H9 (cell line): ENCODE measurements around the gene ASTN1. TPM values are rescaled to one million over a fixed set of nuclear protein-coding genes. Genes with fewer than 3 reads are reported as not detected.
A peak's percentile ranks its signal among the peaks of the same experiment; 100 is the strongest.

Source experiments
- DNase-seq: peaks from one replicate; pipeline ENCODE4 v3.0.0-alpha.2; 2017
- H2AFZ ChIP-seq: one replicate; pipeline ENCODE4 v1.6.1; 2013; ENCODE audit warnings: mild to moderate bottlenecking, low read length, control low read depth, moderate library complexity
- H2AK5ac ChIP-seq: 2 replicates; pipeline ENCODE4 v1.6.1; 2013; ENCODE audit warnings: low read length, control low read depth, mixed read lengths; ENCODE audit not compliant: insufficient read length
- H2BK120ac ChIP-seq: one replicate; pipeline ENCODE4 v1.6.1; 2013; ENCODE audit warnings: low read depth, mild to moderate bottlenecking, low read length, control low read depth, inconsistent platforms; ENCODE audit not compliant: poor library complexity, severe bottlenecking
- H2BK12ac ChIP-seq: 2 replicates; pipeline ENCODE4 v1.6.1; 2013; ENCODE audit warnings: low read length, control low read depth, mixed read lengths, low read depth; ENCODE audit not compliant: insufficient read length
- H2BK15ac ChIP-seq: 2 replicates; pipeline ENCODE4 v1.6.1; 2013; ENCODE audit warnings: low read depth, low read length, control low read depth
- H2BK20ac ChIP-seq: one replicate; pipeline ENCODE4 v1.6.1; 2013; ENCODE audit warnings: low read depth, mild to moderate bottlenecking, low read length, control low read depth, inconsistent platforms; ENCODE audit not compliant: poor library complexity, severe bottlenecking
- H2BK5ac ChIP-seq: 2 replicates; pipeline ENCODE4 v1.6.1; 2013; ENCODE audit warnings: low read length, control low read depth, mixed read lengths; ENCODE audit not compliant: insufficient read length
- H3K14ac ChIP-seq: 2 replicates; pipeline ENCODE4 v1.6.1; 2013; ENCODE audit warnings: low read length, control low read depth; ENCODE audit not compliant: insufficient read depth
- H3K18ac ChIP-seq: 2 replicates; pipeline ENCODE4 v1.6.1; 2013; ENCODE audit warnings: low read depth, mild to moderate bottlenecking, mixed read lengths, low read length, control low read depth; ENCODE audit not compliant: insufficient read length
- H3K23ac ChIP-seq: 2 replicates; pipeline ENCODE4 v1.6.1; 2013; ENCODE audit warnings: low read length, control low read depth, mixed read lengths, low read depth; ENCODE audit not compliant: insufficient read length
- H3K23me2 ChIP-seq: 2 replicates; pipeline ENCODE4 v1.6.1; 2013; ENCODE audit warnings: low read depth, mild to moderate bottlenecking, mixed read lengths, low read length, control low read depth; ENCODE audit not compliant: insufficient read length, poor library complexity, severe bottlenecking
- H3K27ac ChIP-seq: 2 replicates; pipeline ENCODE4 v1.5.1; 2013; ENCODE audit warnings: low read length, control low read depth, mixed read lengths, low read depth; ENCODE audit not compliant: insufficient read length
- H3K27me3 ChIP-seq: 2 replicates; pipeline ENCODE4 v1.6.1; 2013; ENCODE audit warnings: low read length, control low read depth, inconsistent platforms; ENCODE audit not compliant: insufficient read depth
- H3K4ac ChIP-seq: 2 replicates; pipeline ENCODE4 v1.6.1; 2013; ENCODE audit warnings: low read depth, mild to moderate bottlenecking, control low read depth, inconsistent platforms, low read length, moderate library complexity
- H3K4me1 ChIP-seq: 2 replicates; pipeline ENCODE4 v1.6.1; 2013; ENCODE audit warnings: low read length, control low read depth, inconsistent platforms; ENCODE audit not compliant: insufficient read depth
- H3K4me2 ChIP-seq: 2 replicates; pipeline ENCODE4 v1.6.1; 2013; ENCODE audit warnings: low read length, control low read depth, mixed read lengths; ENCODE audit not compliant: insufficient read length, insufficient read depth
- H3K56ac ChIP-seq: 2 replicates; pipeline ENCODE4 v1.6.1; 2013; ENCODE audit warnings: low read depth, mild to moderate bottlenecking, mixed read lengths, low read length, control low read depth; ENCODE audit not compliant: insufficient read length
- H3K79me1 ChIP-seq: 2 replicates; pipeline ENCODE4 v1.6.1; 2013; ENCODE audit warnings: low read depth, mild to moderate bottlenecking, moderate library complexity, low read length, control low read depth, inconsistent platforms; ENCODE audit not compliant: insufficient read depth, poor library complexity, severe bottlenecking
- H3K79me2 ChIP-seq: 2 replicates; pipeline ENCODE4 v1.6.1; 2013; ENCODE audit warnings: low read length, control low read depth, inconsistent platforms; ENCODE audit not compliant: insufficient read depth
- H3K9ac ChIP-seq: 2 replicates; pipeline ENCODE4 v1.6.1; 2013; ENCODE audit warnings: low read length, control low read depth, mixed read lengths; ENCODE audit not compliant: insufficient read length; ENCODE audit errors: extremely low read depth
- H3K9me3 ChIP-seq: one replicate; pipeline ENCODE4 v1.6.1; 2013; ENCODE audit warnings: low read depth, low read length, inconsistent platforms; ENCODE audit not compliant: control insufficient read depth
- H3T11ph ChIP-seq: one replicate; pipeline ENCODE4 v1.6.1; 2013; ENCODE audit warnings: mild to moderate bottlenecking, low read length, control low read depth, inconsistent platforms
- H4K20me1 ChIP-seq: one replicate; pipeline ENCODE4 v1.6.1; 2013; ENCODE audit not compliant: control insufficient read depth, insufficient read length, insufficient read depth
- H4K5ac ChIP-seq: 2 replicates; pipeline ENCODE4 v1.6.1; 2013; ENCODE audit warnings: low read depth, mild to moderate bottlenecking, mixed read lengths, low read length, control low read depth; ENCODE audit not compliant: insufficient read length
- H4K8ac ChIP-seq: replicated peaks from 2 replicates; pipeline ENCODE4 v1.6.1; 2013; ENCODE audit warnings: low read length, control low read depth, mixed read lengths, low read depth; ENCODE audit not compliant: insufficient read length
- H4K91ac ChIP-seq: 2 replicates; pipeline ENCODE4 v1.6.1; 2013; ENCODE audit warnings: low read depth, mild to moderate bottlenecking, moderate library complexity, mixed read lengths, low read length, control low read depth; ENCODE audit not compliant: insufficient read length
- H3K27ac Mint-ChIP-seq, 3 experiments: 2 replicates in 2 of 3; 3 replicates in 1 of 3; pipeline ENCODE4 v1.8.0; 2020 to 2021; ENCODE audit warnings: mixed read lengths in 3 of 3, mild to moderate bottlenecking in 1 of 3, moderate library complexity in 1 of 3
- H3K27me3 Mint-ChIP-seq: 2 replicates; pipeline ENCODE4 v1.8.0; 2021; ENCODE audit warnings: low read depth, mild to moderate bottlenecking, moderate library complexity, mixed read lengths
- H3K36me3 Mint-ChIP-seq, 3 experiments: 2 replicates in 2 of 3; 3 replicates in 1 of 3; pipeline ENCODE4 v1.8.0; 2020 to 2021; ENCODE audit warnings: low read depth in 3 of 3, mixed read lengths in 3 of 3; ENCODE audit not compliant: insufficient read depth in 1 of 3
- H3K4me1 Mint-ChIP-seq, 2 experiments: 2 replicates each; pipeline ENCODE4 v1.8.0; 2020; ENCODE audit warnings: mixed read lengths in 2 of 2
- H3K4me3 Mint-ChIP-seq, 2 experiments: 2 replicates in 1 of 2; 3 replicates in 1 of 2; pipeline ENCODE4 v1.8.0; 2020 to 2021; ENCODE audit warnings: mild to moderate bottlenecking in 2 of 2, mixed read lengths in 2 of 2, moderate library complexity in 1 of 2
- H3K9me3 Mint-ChIP-seq, 2 experiments: 2 replicates in 1 of 2; 3 replicates in 1 of 2; pipeline ENCODE4 v1.8.0; 2020; ENCODE audit warnings: mild to moderate bottlenecking in 2 of 2, mixed read lengths in 2 of 2, moderate library complexity in 1 of 2
- WGBS: extraction: QIAGEN DNeasy Blood & Tissue Kit; methylation state at CpG from one replicate; pipeline ENCODE4 v1.1.7; 2013; ENCODE audit warnings: missing lambda C conversion rate, low lambda C conversion rate, mixed read lengths; ENCODE audit not compliant: insufficient read length; ENCODE audit errors: extremely low coverage; 5-methylcytosine and 5-hydroxymethylcytosine counted together
- total RNA-seq: library from RNA; stranded (reverse); gene quantifications from 2 replicates; pipeline ENCODE4 v1.2.1, GENCODE V29; 2021
- TF ChIP-seq, protein P1 (sequence below): fragments of 200-600 bp; sonication (generic); conservative IDR thresholded peaks from 3 replicates; pipeline ENCODE4 v1.8.0; 2021; ENCODE audit warnings: antibody characterized with exemption, mild to moderate bottlenecking

ASTN1 gene
- total RNA-seq, 1 experiment from 2014 or later, result 0.98 TPM

GRCh38 chr1:177137814-177138213, 26.7 kb downstream of the ASTN1 start:
- no peaks in the 10 kb centered on the region for H3K79me1 ChIP-seq
- no peak overlapping the region for H3K27ac Mint-ChIP-seq
- H3K9me3 Mint-ChIP-seq, result no peaks in the 10 kb centered on the region
- no peak overlapping the region for H3K4me2 ChIP-seq
- no CpG with 5 or more reads among the region's 1 CpG for WGBS
- H2BK15ac ChIP-seq, result no peak overlapping the region
- no peak overlapping the region for H2BK120ac ChIP-seq
- H4K8ac ChIP-seq, result no peak overlapping the region
- H2BK5ac ChIP-seq, result no peak overlapping the region
- H4K20me1 ChIP-seq, result no peaks in the 10 kb centered on the region
- no peak overlapping the region for H3K4ac ChIP-seq
- H3K27me3 Mint-ChIP-seq, result no peaks in the 10 kb centered on the region; the same call in 1 of the 2 replicates
- H3K4me1 ChIP-seq, result no peaks in the 10 kb centered on the region; the same call in 1 of the 2 replicates
- H3K23me2 ChIP-seq, result no peaks in the 10 kb centered on the region
- no peak overlapping the region for H2AFZ ChIP-seq
- no peaks in the 10 kb centered on the region for H3K27me3 ChIP-seq
- H3K4me3 Mint-ChIP-seq, result no peak overlapping the region
- no peak overlapping the region for H3K23ac ChIP-seq
- H2BK12ac ChIP-seq, result no peak overlapping the region
- H4K5ac ChIP-seq, result no peak overlapping the region
- H3K18ac ChIP-seq, result no peak overlapping the region
- TF ChIP-seq, protein P1, sequence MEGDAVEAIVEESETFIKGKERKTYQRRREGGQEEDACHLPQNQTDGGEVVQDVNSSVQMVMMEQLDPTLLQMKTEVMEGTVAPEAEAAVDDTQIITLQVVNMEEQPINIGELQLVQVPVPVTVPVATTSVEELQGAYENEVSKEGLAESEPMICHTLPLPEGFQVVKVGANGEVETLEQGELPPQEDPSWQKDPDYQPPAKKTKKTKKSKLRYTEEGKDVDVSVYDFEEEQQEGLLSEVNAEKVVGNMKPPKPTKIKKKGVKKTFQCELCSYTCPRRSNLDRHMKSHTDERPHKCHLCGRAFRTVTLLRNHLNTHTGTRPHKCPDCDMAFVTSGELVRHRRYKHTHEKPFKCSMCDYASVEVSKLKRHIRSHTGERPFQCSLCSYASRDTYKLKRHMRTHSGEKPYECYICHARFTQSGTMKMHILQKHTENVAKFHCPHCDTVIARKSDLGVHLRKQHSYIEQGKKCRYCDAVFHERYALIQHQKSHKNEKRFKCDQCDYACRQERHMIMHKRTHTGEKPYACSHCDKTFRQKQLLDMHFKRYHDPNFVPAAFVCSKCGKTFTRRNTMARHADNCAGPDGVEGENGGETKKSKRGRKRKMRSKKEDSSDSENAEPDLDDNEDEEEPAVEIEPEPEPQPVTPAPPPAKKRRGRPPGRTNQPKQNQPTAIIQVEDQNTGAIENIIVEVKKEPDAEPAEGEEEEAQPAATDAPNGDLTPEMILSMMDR, result peak; percentile 59
- H3K36me3 Mint-ChIP-seq, result peaks cover 0 to 2% (median 0%) of the 10 kb centered on the region in 3 experiments; a peak in 1 of 7 replicates
- no peak overlapping the region for H3K56ac ChIP-seq
- no peaks in the 10 kb centered on the region for H3K9me3 ChIP-seq
- H3K79me2 ChIP-seq, result no peaks in the 10 kb centered on the region
- H2BK20ac ChIP-seq, result no peak overlapping the region
- H3K27ac ChIP-seq, result no peak overlapping the region
- no peak overlapping the region for H3T11ph ChIP-seq
- no peak overlapping the region for H4K91ac ChIP-seq
- peaks cover 5 to 6% of the 10 kb centered on the region in 2 experiments for H3K4me1 Mint-ChIP-seq
- no peak overlapping the region for H2AK5ac ChIP-seq
- no peak for DNase-seq
- no peak overlapping the region for H3K14ac ChIP-seq
- H3K9ac ChIP-seq, result no peak overlapping the region
